K562 (cell line): ENCODE measurements around the gene ETV2. TPM values are rescaled to one million over a fixed set of nuclear protein-coding genes. Genes with fewer than 3 reads are reported as not detected.
"Not testable (repeated sequence)": the region's sequence is repeated elsewhere in the genome, so short reads cannot be mapped to it uniquely, and the experiment has no call there.

Source experiments
- ATAC-seq: fragments of 200-7000 bp; cut with Tn5 transposase; 3 replicates; pipeline ENCODE4 v1.9.1; 2020; ENCODE audit warnings: moderate library complexity
- BruUV-seq: library from RNA; stranded (reverse); fragments of 400-500 nt; replicated peaks from 2 replicates; lab custom pipeline; 2021; lab: Mats Ljungman, UMichigan
- CTCF ChIA-PET: fragments of 300-600 bp; formaldehyde crosslinking; extraction: SDS; loops from one replicate; lab custom pipeline; 2021; ENCODE audit warnings: low intra/inter-chr PET ratio; lab: Yijun Ruan, JAX
- POLR2A ChIA-PET: fragments of 300-600, 350-650 bp; sonication (Branson Sonifier 250); formaldehyde crosslinking; extraction: SDS; loops from one replicate; lab custom pipeline; 2021; ENCODE audit warnings: antibody characterized with exemption, inconsistent platforms; lab: Yijun Ruan, JAX
- DNase-seq, 4 experiments: peaks; one replicate each; pipeline versions ENCODE4 v3.0.0 to v3.0.0-alpha.2; 2011 to 2018; ENCODE audit warnings: low spot score in 3 of 4, mixed read lengths in 3 of 4; ENCODE audit errors: extremely low read depth in 1 of 4
- FAIRE-seq: peaks from 2 replicates; lab custom pipeline; 2011; peaks lifted over from hg19 to GRCh38; lab: Jason Lieb, UNC
- H2AFZ ChIP-seq: 2 replicates; pipeline ENCODE4 v1.6.0; 2011; ENCODE audit warnings: low read depth, low read length, control low read depth, inconsistent platforms
- H3K27ac ChIP-seq: fragments of 200-600 bp; 3 replicates; pipeline ENCODE4 v1.8.0; 2011; ENCODE audit warnings: low read depth, mild to moderate bottlenecking, control low read depth, inconsistent platforms, low read length, moderate library complexity, mixed read lengths; ENCODE audit errors: extremely low read depth
- H3K27me3 ChIP-seq, 2 experiments: fragments of 300-600 bp in 1 of 2; 2 replicates in 1 of 2; 3 replicates in 1 of 2; pipeline versions ENCODE4 v1.6.0 to v1.8.0; 2011; ENCODE audit warnings: inconsistent platforms in 2 of 2, low read length in 2 of 2, mild to moderate bottlenecking in 1 of 2, mixed read lengths in 1 of 2, moderate library complexity in 1 of 2; ENCODE audit not compliant: control insufficient read depth in 2 of 2, insufficient read depth in 2 of 2
- H3K36me3 ChIP-seq: fragments of 300-600 bp; 3 replicates; pipeline ENCODE4 v1.8.0; 2011; ENCODE audit warnings: mild to moderate bottlenecking, low read length, inconsistent platforms; ENCODE audit not compliant: control insufficient read depth, insufficient read depth
- H3K4me1 ChIP-seq, 2 experiments: fragments of 200-600 bp in 1 of 2; replicated peaks in 1 of 2; 2 replicates in 1 of 2; 3 replicates in 1 of 2; pipeline versions ENCODE4 v1.5.1 to v1.8.0; 2011; ENCODE audit warnings: inconsistent platforms in 2 of 2, low read length in 2 of 2, mild to moderate bottlenecking in 1 of 2, mixed read lengths in 1 of 2, moderate library complexity in 1 of 2; ENCODE audit not compliant: control insufficient read depth in 2 of 2, insufficient read depth in 2 of 2
- H3K4me2 ChIP-seq: 2 replicates; pipeline ENCODE4 v1.6.1; 2011; ENCODE audit warnings: low read length, control low read depth, inconsistent platforms, mixed read lengths; ENCODE audit not compliant: insufficient read depth
- H3K4me3 ChIP-seq: fragments of 200-600 bp; sonication (generic), shearing (Covaris generic); 2 replicates; pipeline ENCODE4 v1.5.1; 2016; ENCODE audit warnings: control low read depth, inconsistent platforms
- H3K79me2 ChIP-seq: fragments of 200-600 bp; 3 replicates; pipeline ENCODE4 v1.8.0; 2011; ENCODE audit warnings: low read length, inconsistent platforms; ENCODE audit not compliant: control insufficient read depth, insufficient read depth
- H3K9ac ChIP-seq, 2 experiments: 2 replicates each; pipeline versions ENCODE4 v1.6.0 to v1.6.1; 2011; ENCODE audit warnings: low read depth in 2 of 2, low read length in 2 of 2, control low read depth in 1 of 2, inconsistent platforms in 1 of 2, mild to moderate bottlenecking in 1 of 2, mixed read lengths in 1 of 2; ENCODE audit not compliant: insufficient read depth in 1 of 2
- H3K9me1 ChIP-seq: one replicate; pipeline ENCODE4 v1.6.0; 2011; ENCODE audit warnings: inconsistent platforms, mild to moderate bottlenecking, low read length, moderate library complexity; ENCODE audit not compliant: control insufficient read depth, insufficient read depth
- H3K9me3 ChIP-seq: replicated peaks from 2 replicates; pipeline ENCODE4 v1.5.1; 2011; ENCODE audit warnings: low read depth, low read length, inconsistent platforms; ENCODE audit not compliant: control insufficient read depth, insufficient read depth
- H4K20me1 ChIP-seq: replicated peaks from 2 replicates; pipeline ENCODE4 v1.6.1; 2011; ENCODE audit warnings: low read length, inconsistent platforms, mixed read lengths; ENCODE audit not compliant: control insufficient read depth, insufficient read depth
- HDAC6 ChIP-seq: IDR thresholded peaks from 2 replicates; pipeline ENCODE4 v1.6.1; 2012; ENCODE audit warnings: low read depth, mild to moderate bottlenecking, control low read depth, inconsistent platforms, low read length, moderate library complexity
- JUND ChIP-seq, 2 experiments: IDR thresholded peaks; 2 replicates in 1 of 2; 3 replicates in 1 of 2; pipeline ENCODE4 v1.6.1; 2011; ENCODE audit warnings: borderline replicate concordance in 2 of 2, low read depth in 2 of 2, low read length in 2 of 2, improper control_type of control experiment in 1 of 2, missing biosample characterization in 1 of 2, missing genetic modification characterization in 1 of 2, missing genetic modification reagents in 1 of 2
- RBFOX2 ChIP-seq: fragments of 200-400 bp; formaldehyde crosslinking; IDR thresholded peaks from 2 replicates; pipeline ENCODE4 v1.6.1; 2017; ENCODE audit warnings: low read depth, mild to moderate bottlenecking, low read length, moderate library complexity
- ZFPM2 ChIP-seq: fragments of 250-450 bp; sonication (Bioruptor Pico); IDR thresholded peaks from 2 replicates; pipeline ENCODE4 v1.5.1; 2022; ENCODE audit warnings: mild to moderate bottlenecking
- ZFX ChIP-seq: sonication (generic); formaldehyde crosslinking; IDR thresholded peaks from 2 replicates; pipeline ENCODE4 v1.8.0; 2022; ENCODE audit warnings: mild to moderate bottlenecking, missing genetic modification reagents, moderate library complexity
- ZNF354B ChIP-seq: fragments of 250-450 bp; sonication (Bioruptor Pico); IDR thresholded peaks from 2 replicates; pipeline ENCODE4 v1.4.0; 2020
- WGBS: fragments of 100-300 bp; shearing (Covaris generic); methylation state at CpG from one replicate; pipeline ENCODE4 v1.1.6; 2016; ENCODE audit warnings: low coverage, mixed read lengths; ENCODE audit not compliant: insufficient coverage; ENCODE audit errors: missing lambda C conversion rate; 5-methylcytosine and 5-hydroxymethylcytosine counted together
- in situ Hi-C: fragments of 300-500 bp; cut with MboI; formaldehyde crosslinking; loops from 4 replicates; pipeline ENCODE4 v1.15.0; 2018; ENCODE audit warnings: inconsistent platforms, mixed read lengths
- intact Hi-C: fragments of 100-400 bp; cut with micrococcal nuclease; formaldehyde crosslinking; loops from 2 replicates; pipeline ENCODE4 v1.14.2; 2022
- polyA plus RNA-seq, 8 experiments: library from polyadenylated mRNA; depleted of rRNA in 4 of 8; stranded (reverse) in 5 of 8; unstranded in 3 of 8; fragments of >200 nt; fragmentation: Nextera tagmentation in 2 of 8; fragmentation: Illumina TruSeq in 1 of 8; extraction: Ambion mirVana in 2 of 8; extraction: Trizol in 1 of 8; gene quantifications; 2 replicates each; pipeline versions ENCODE4 v1.2.1 to v1.2.3, GENCODE V29; 2011 to 2014; ENCODE audit warnings: inconsistent platforms in 1 of 8, missing spikeins in 1 of 8
- total RNA-seq, 7 experiments: library from RNA; depleted of rRNA in 6 of 7; stranded (reverse); fragments of >200 nt in 6 of 7; fragmentation: Illumina TruSeq in 2 of 7; extraction: Trizol in 2 of 7; gene quantifications; 2 replicates each; pipeline versions ENCODE4 v1.2.1 to v1.2.3, GENCODE V29; 2011 to 2021; ENCODE audit warnings: low replicate concordance in 1 of 7

The ETV2 gene
- total and polyA plus RNA-seq, 9 of the 15 experiments (the other 6 are each of a cell fraction or from before 2014, with no cell fraction given) = 0.11 to 3.7 (median 0.55) TPM

DNA sequence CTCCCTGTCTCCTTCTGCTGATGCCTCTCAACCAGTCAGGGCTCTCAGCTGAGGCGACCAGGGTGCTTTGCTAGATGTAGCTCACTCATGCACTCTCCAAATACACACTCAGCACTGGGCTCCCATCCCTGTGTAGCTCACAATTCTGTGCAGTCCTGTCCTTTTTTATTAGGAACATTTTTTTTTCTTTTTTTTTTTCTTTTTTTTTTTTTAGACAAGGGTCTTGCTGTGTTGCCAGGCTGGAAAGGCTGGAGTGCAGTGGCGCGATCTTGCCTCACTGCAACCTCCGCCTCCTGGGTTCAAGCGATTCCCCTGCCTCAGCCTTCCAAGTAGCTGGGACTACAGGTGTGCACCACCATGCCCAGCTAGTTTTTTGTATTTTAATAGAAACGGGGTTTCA is 13.3 kb downstream of the ETV2 start:
- intact Hi-C loops, H2AFZ ChIP-seq, H3K4me2 ChIP-seq, BruUV-seq, in situ Hi-C loops, FAIRE-seq, H3K4me3 ChIP-seq, H3K27ac ChIP-seq, DNase-seq, H3K9me3 ChIP-seq, H3K9me1 ChIP-seq, H3K4me1 ChIP-seq, H4K20me1 ChIP-seq, CTCF ChIA-PET, H3K27me3 ChIP-seq, ATAC-seq: not testable (repeated sequence)
- Histone ChIP-seq H3K79me2 (peaks cover 19% of the 10 kb centered on the region), H3K36me3 (peaks cover 73% of the 10 kb centered on the region; the same call in 2 of the 3 replicates), H3K9ac (peak overlapping the region in 1 of 2 experiments; percentile 6; a peak in 1 of 4 replicates)
- 0 out of 2 replicates have a peak, but pooled peaks have one; percentile 2 for TF ChIP-seq RBFOX2
- POLR2A ChIA-PET = interaction anchor here (0.6 kb wide), 1 partner anchor 540 kb away, joined by 4 read pairs; no protein-coding TSS in a partner anchor
- 94% methylated on average over 4 of the region's 6 CpGs for WGBS

DNA sequence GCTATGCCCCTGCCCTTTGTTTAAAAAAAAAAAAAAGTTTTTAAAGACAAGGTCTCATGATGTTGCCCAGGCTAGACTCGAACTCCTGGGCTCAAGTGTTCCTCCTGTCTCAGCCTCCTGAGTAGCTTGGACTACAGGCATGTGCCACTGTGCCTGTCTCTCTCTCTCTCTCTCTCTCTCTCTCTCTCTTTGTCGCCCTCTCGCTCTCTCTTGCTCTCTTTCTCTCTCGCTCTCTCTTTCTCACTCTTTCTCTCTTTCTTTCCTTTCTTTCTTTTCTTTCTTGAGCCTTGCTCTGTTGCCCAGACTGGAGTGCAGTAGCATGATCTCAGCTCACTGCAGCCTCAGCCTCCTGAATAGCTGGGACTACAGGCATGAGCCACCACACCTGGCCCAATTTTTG is 14.1 kb downstream of the ETV2 start:
- no peaks in the 10 kb centered on the region for H3K9me3 ChIP-seq
- WGBS = no CpG with 5 or more reads among the region's 4 CpGs
- no peak overlapping the region for H3K9ac ChIP-seq
- ChIA-PET CTCF (no interaction called here), POLR2A (interaction anchor here (1.7 to 3.7 kb wide), 2 partner anchors 7 to 10 kb away, joined by 12 to 14 read pairs; partner anchors contain the start of gene COX6B1)
- no TSS peak for BruUV-seq
- DNase-seq = no peak
- peaks cover 12% of the 10 kb centered on the region for H3K79me2 ChIP-seq
- H3K36me3 ChIP-seq = peaks cover 66% of the 10 kb centered on the region; the same call in 2 of the 3 replicates
- H2AFZ ChIP-seq = no peak overlapping the region
- H3K4me2 ChIP-seq = no peak overlapping the region
- intact Hi-C loops (no loop called here), in situ Hi-C loops (no loop called here)
- H4K20me1 ChIP-seq = peaks cover 6% of the 10 kb centered on the region
- H3K27me3 ChIP-seq = no peaks in the 10 kb centered on the region
- ATAC-seq = no peak
- no peak for TF ChIP-seq JUND (IDR thresholded peaks at IDR 0.05; ENCODE audit: borderline replicate concordance, low read depth, low read length)
- no peak for TF ChIP-seq JUND (tag; IDR thresholded peaks at IDR 0.05; ENCODE audit: borderline replicate concordance, low read depth, low read length)
- no peak for TF ChIP-seq ZNF354B
- TF ChIP-seq ZFPM2 (CRISPR knock-in tag) = no peak
- TF ChIP-seq ZFX (CRISPR knock-in tag) = no peak
- no peak for TF ChIP-seq HDAC6
- no peaks in the 10 kb centered on the region for H3K9me1 ChIP-seq
- H3K4me3 ChIP-seq = no peak overlapping the region
- H3K27ac ChIP-seq = no peak overlapping the region
- FAIRE-seq = no peak
- H3K4me1 ChIP-seq = no peaks in the 10 kb centered on the region
